ENCODE measurements around the gene SYNE1. TPM values are rescaled to one million over a fixed set of nuclear protein-coding genes. Genes with fewer than 3 reads are reported as not detected.

Gene SYNE1
- total RNA-seq, 4 donors from 2014 or later = 120 to 163 (median 137) TPM

DNA sequence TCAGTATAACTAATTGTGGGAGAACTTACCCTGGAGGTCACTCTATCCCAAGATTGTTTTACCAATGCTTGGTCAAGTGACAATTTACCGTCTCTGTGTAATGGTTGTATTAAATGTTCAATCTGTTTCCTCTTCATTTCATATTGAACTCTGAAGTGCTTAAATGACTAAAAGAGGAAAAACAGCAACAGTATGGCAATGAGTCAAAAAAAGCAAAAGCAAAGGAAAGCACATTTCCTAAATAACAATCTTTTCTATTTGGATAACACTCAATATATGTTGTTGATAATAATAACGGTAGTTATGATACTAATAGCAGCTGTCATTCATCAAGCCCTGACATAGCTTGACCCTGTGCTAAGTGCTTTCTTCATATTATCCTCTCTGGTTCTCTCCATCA is 152.4 kb downstream of the SYNE1 start:
- no peak overlapping the region for H3K27ac ChIP-seq
- no peaks in the 10 kb centered on the region for H3K9me3 ChIP-seq
- DNase-seq (ENCODE audit: low spot score in 2 of 2) = no peak
- no peaks in the 10 kb centered on the region for H3K36me3 ChIP-seq
- H3K27me3 ChIP-seq = no peaks in the 10 kb centered on the region
- no peak overlapping the region for H3K4me3 ChIP-seq
- peaks cover 0 to 9% (median 0%) of the 10 kb centered on the region in 4 donors for H3K4me1 ChIP-seq
- TF ChIP-seq POLR2A (IDR thresholded peaks at IDR 0.05) (no peak), EP300 (IDR thresholded peaks at IDR 0.05) (no peak)
- TF ChIP-seq, protein P1, sequence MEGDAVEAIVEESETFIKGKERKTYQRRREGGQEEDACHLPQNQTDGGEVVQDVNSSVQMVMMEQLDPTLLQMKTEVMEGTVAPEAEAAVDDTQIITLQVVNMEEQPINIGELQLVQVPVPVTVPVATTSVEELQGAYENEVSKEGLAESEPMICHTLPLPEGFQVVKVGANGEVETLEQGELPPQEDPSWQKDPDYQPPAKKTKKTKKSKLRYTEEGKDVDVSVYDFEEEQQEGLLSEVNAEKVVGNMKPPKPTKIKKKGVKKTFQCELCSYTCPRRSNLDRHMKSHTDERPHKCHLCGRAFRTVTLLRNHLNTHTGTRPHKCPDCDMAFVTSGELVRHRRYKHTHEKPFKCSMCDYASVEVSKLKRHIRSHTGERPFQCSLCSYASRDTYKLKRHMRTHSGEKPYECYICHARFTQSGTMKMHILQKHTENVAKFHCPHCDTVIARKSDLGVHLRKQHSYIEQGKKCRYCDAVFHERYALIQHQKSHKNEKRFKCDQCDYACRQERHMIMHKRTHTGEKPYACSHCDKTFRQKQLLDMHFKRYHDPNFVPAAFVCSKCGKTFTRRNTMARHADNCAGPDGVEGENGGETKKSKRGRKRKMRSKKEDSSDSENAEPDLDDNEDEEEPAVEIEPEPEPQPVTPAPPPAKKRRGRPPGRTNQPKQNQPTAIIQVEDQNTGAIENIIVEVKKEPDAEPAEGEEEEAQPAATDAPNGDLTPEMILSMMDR (IDR thresholded peaks at IDR 0.05) = no peak
- 36 to 37% methylated on average over 2 of the region's 2 CpGs for WGBS, 2 donors

DNA sequence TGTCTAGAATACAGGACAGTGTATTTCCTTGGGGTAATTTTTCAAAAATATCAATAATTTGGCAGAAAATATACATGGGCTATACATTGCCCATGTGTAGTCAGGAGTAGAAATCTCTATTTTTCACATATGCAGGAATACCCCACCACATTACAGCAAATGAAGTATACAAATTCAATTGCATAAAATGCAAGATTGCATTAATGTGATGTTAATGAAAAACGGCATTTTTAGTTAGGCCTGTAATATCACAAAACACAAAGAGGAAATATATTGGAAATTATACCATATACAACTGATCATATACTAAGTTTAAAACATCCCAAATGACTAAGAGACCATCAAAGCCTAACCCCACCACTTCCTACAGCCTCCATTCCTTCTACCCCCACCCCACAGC is 154.9 kb downstream of the SYNE1 start:
- Histone ChIP-seq H3K9me3 (no peaks in the 10 kb centered on the region), H3K4me3 (no peak overlapping the region), H3K36me3 (no peaks in the 10 kb centered on the region), H3K4me1 (peaks cover 0 to 9% (median 0%) of the 10 kb centered on the region in 4 donors), H3K27ac (no peak overlapping the region), H3K27me3 (no peaks in the 10 kb centered on the region)
- DNase-seq (ENCODE audit: low spot score in 2 of 2) = no peak
- TF ChIP-seq, protein P1 (IDR thresholded peaks at IDR 0.05) = no peak
- TF ChIP-seq POLR2A (IDR thresholded peaks at IDR 0.05) = no peak
- TF ChIP-seq EP300 (IDR thresholded peaks at IDR 0.05) = no peak
- WGBS, 2 donors = 95% methylated on average over 1 of the region's 1 CpG

DNA sequence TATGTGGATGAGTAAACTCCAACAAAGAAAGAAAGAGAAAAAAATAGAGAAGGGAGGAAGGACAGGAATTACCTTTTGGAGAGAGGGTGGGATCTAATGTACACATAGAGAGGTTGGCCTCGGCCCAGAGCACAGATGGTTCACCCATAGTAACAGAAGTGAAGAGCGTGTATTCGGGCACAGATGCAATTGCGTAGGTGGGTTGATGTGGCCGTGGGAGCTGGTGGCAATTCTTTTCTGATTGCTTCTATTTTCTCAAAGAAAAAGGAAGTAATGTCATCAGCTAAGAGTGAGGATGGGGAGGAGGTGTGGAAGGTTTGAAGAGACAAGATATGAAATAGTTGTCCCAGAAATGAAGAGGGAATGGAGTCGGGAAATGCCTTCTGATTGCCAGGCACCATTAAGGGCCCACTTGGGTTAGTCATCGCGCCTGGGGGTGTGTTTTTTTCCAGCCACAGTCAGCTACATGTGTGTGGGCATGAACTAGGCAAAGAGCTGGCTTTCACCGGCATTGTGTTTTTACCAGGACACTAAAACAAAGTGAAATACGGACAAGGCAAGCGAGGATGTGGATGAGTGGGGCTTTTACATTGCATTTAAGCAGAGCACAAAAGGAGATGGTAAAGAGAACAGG is 158.7 kb downstream of the SYNE1 start:
- DNase-seq (ENCODE audit: low spot score in 2 of 2) = no peak
- TF ChIP-seq, protein P1 (IDR thresholded peaks at IDR 0.05) = no peak
- TF ChIP-seq POLR2A (IDR thresholded peaks at IDR 0.05) = no peak
- no peak for TF ChIP-seq EP300 (IDR thresholded peaks at IDR 0.05)

DNA sequence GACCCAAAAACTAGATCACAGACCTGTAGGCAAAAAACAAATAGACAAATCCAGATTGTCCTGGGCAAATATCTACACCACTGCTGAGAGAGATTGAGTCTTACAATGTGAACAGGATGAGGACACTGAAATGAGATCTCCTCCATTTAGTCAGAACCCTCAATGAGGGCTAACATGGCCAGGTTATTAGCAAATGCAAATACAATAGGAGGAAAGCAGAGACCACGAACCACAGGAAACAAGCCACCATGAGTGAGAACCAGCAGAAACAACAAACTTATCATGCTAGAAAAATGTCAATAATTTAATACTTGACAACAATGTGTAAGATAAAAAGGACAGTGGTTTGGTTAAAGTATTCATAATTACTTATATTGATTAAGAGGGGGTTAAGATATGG is 162.8 kb downstream of the SYNE1 start:
- Histone ChIP-seq H3K27ac (no peak overlapping the region), H3K4me3 (no peak overlapping the region), H3K4me1 (no peaks in the 10 kb centered on the region), H3K9me3 (peaks cover 0 to 7% (median 0%) of the 10 kb centered on the region in 4 donors), H3K27me3 (no peaks in the 10 kb centered on the region), H3K36me3 (no peaks in the 10 kb centered on the region)
- TF ChIP-seq EP300 (IDR thresholded peaks at IDR 0.05) = no peak
- TF ChIP-seq POLR2A (IDR thresholded peaks at IDR 0.05) = no peak
- TF ChIP-seq, protein P1 (IDR thresholded peaks at IDR 0.05) = no peak
- 66 to 80% methylated on average over 1 of the region's 1 CpG for WGBS, 2 donors
- DNase-seq (ENCODE audit: low spot score in 2 of 2) = no peak

More for the DNA sequence above, 158.7 kb downstream of the SYNE1 start:
- H3K4me3 ChIP-seq = no peak overlapping the region
- H3K27me3 ChIP-seq = no peaks in the 10 kb centered on the region
- H3K27ac ChIP-seq = no peak overlapping the region
- no peaks in the 10 kb centered on the region for H3K36me3 ChIP-seq
- H3K4me1 ChIP-seq = no peaks in the 10 kb centered on the region
- WGBS, 2 donors = 92 to 93% methylated on average over 11 of the region's 11 CpGs
- H3K9me3 ChIP-seq = peaks cover 0 to 7% (median 0%) of the 10 kb centered on the region in 4 donors

DNA sequence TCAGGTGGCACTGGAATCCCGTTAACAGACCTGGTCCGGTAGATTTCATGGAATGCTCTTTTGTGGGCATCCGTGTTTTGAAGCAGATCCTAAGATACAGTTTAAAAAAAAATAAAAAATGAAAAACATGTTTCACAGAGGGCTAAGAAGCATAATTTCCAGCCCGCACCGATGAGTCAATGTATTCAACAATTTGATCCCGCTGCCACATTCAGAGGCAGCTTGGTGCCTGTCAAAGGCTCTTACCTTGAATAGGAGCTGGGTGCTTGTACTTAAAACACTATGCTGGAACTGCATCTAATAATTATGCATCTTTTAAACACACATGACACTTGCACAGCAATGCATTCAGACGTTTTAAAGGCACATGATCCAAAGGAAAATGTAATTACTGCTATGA is 164.8 kb downstream of the SYNE1 start:
- DNase-seq (ENCODE audit: low spot score in 2 of 2) = no peak
- H3K36me3 ChIP-seq = no peaks in the 10 kb centered on the region
- H3K4me3 ChIP-seq = no peak overlapping the region
- H3K9me3 ChIP-seq = peaks cover 0 to 7% (median 0%) of the 10 kb centered on the region in 4 donors
- H3K27ac ChIP-seq = no peak overlapping the region
- no peaks in the 10 kb centered on the region for H3K27me3 ChIP-seq
- WGBS, 2 donors = 75 to 77% methylated on average over 7 of the region's 7 CpGs
- TF ChIP-seq, protein P1 (IDR thresholded peaks at IDR 0.05) = no peak
- TF ChIP-seq EP300 (IDR thresholded peaks at IDR 0.05) (no peak), POLR2A (IDR thresholded peaks at IDR 0.05) (no peak)
- H3K4me1 ChIP-seq = no peaks in the 10 kb centered on the region
